Measurements from ENCODE around the gene KRTAP5-7.
"Not testable (repeated sequence)": the region's sequence is repeated elsewhere in the genome, so short reads cannot be mapped to it uniquely, and the experiment has no call there.

Gene KRTAP5-7, protein sequence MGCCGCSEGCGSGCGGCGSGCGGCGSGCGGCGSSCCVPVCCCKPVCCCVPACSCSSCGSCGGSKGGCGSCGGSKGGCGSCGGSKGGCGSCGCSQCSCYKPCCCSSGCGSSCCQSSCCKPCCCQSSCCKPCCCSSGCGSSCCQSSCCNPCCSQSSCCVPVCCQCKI

GRCh38 chr11:71526796-71527575 lies at the start of gene KRTAP5-7:
TSS of gene KRTAP5-7 (plus strand) at chr11:71527267. CDS start at chr11:71527301, 34 bp downstream.
- not testable (repeated sequence) for DNase-seq

- no peak for DNase-seq
These were observed 49.2 kb upstream of the KRTAP5-7 start for GRCh38 chr11:71477641-71478527.

DNA sequence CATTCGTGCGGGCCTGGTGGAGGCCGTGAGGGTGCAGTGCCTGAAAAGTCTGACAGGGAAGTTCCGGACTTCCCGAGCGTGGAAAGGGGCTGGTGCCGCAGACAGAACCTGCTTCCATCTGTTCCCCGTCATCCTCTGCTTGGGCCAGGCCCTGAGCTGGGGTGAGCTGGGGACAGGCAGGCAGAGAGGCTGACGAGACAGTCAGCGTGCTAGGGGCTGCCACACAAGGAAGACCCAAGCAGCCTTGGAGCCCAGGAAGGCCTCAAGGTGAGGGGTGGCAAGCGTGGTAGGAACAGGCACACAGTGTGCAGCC lies 48.6 kb upstream of the KRTAP5-7 start:
- DNase-seq, result no peak

GRCh38 chr11:71481101-71481960 lies 45.7 kb upstream of the KRTAP5-7 start:
- DNase-seq, result no peak

- DNase-seq, result no peak
These were observed 44.9 kb upstream of the KRTAP5-7 start for GRCh38 chr11:71482216-71482615.

GRCh38 chr11:71482746-71483364 lies 44.2 kb upstream of the KRTAP5-7 start:
- no peak for DNase-seq

- DNase-seq, result no peak
These were observed 43.4 kb upstream of the KRTAP5-7 start for GRCh38 chr11:71483692-71484091.

GRCh38 chr11:71484248-71485062 lies 42.6 kb upstream of the KRTAP5-7 start:
- DNase-seq, result no peak

DNA sequence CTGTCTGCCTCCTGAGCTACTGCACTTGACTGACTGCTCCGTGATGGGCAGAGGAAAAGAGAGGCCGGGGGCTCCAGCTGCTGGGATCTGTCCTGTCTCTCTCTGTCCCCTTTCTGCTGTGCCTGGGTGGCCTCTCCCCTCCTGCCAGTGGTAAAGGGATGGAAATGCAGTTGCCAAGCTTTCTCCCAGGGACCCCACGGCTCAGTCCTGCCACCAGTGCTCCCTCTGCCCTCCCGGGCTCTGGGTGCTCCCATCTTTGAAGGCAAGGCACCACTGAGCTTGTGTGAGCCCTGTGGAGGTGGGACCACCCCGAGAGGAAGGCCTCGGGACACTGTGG lies 42.0 kb upstream of the KRTAP5-7 start:
- DNase-seq, result no peak

DNA sequence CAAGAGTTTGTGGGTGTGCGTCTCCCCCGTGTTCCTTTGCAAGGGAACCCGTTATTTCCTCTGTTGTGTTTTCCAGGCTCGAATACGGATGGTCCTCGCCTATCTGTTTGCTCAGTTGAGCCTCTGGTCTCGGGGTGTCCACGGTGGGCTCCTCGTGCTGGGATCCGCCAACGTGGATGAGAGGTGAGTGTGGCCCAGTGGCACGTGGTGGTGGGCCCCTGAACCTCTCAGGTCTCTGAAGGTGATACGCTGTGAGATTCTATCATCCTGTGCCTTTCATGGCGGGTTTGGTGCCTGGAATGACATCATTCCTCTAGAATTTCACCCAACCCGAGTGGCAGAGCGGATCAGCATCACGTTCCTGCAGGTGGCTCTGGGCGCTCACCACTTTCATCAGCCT lies 41.6 kb upstream of the KRTAP5-7 start:
- DNase-seq, result no peak

GRCh38 chr11:71486320-71486719 lies 40.7 kb upstream of the KRTAP5-7 start:
- DNase-seq, result no peak

DNA sequence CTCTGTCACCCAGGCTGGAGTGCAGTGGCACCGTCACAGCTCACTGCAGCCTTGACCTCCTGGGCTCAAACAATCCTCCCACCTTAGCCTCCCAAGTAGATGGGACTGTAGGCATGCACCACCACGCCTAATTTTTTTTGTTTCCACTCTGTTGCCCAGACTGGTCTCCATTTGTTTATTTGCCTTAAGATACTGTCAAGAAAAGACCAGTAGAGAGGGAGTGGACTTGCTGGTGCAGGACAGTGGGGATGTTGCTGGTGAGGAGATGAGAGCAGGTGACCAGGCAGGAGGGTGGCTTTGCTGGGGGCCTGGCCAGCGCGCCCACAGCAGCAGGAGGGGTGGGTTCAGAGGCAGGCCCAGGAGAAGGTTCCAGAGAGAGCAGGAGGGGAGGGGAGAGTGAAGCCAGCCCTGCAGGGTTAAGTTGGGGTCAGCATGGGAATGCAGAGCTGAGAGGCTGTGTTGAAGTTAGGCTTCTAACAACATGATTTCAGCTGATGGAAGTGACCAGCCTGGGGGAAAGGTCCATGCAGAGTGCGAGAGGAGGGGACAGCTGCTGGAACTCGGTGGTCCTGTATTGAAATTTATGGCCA lies 38.3 kb upstream of the KRTAP5-7 start:
- no peak for DNase-seq

GRCh38 chr11:71489311-71490043 lies 37.6 kb upstream of the KRTAP5-7 start:
- DNase-seq, result peak; percentile 57

DNA sequence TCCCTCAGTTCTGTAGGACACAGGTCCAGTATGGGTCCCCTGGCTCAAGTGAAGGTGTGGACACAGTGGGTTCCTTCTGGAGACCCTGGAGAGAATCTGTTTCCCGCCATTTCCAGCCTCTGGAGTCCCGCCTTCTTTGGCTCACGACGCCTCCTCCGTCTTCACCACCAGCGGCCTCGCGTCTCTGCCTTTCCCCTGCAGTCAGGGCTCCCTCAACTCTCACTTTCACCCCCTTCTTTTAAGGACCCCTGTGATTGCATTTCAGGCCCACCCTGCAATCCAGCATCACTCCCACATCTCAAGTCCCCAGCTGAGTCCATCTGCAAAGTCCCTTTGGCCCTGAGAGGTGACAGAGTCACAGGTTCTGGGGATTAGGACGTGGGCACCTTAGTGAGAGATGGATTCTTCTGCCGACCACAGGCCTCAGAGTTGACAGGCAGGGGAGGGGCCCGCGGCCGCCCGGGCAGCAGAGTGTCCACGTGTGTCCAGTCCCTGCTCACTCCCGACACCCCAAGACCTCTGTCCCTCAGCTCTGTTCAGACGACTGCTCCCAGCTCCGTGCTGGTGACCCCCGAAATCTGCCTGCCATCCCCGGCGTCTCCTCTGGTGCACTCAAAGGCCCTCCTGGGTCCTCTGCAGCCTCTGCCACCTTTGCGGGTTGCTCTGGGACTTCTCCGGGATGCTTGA lies 36.9 kb upstream of the KRTAP5-7 start:
- DNase-seq, result no peak

- DNase-seq, result no peak
These were observed 36.2 kb upstream of the KRTAP5-7 start for GRCh38 chr11:71490731-71491390.

- DNase-seq, result no peak
These were observed 35.5 kb upstream of the KRTAP5-7 start for GRCh38 chr11:71491531-71491930.

DNA sequence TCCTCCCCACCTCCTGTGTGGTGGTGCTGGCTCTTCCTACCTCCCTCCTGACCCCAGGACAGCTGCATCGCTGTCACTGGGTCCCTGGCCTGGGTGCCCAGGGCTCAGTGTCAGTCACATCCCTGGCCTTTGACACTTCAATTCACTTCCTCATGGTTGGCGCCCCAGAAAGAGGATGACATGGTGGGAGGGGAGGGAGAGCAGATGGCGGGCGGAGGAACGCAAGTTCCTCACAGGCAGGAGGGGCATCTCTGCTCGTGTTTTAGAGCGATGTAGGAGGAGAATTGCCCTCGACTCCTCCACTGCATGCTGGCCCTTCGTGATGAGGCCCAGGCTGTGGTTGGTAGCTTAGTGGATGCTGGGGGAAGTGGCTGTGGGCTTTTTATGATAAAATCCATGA lies 35.1 kb upstream of the KRTAP5-7 start:
- DNase-seq, result no peak

DNA sequence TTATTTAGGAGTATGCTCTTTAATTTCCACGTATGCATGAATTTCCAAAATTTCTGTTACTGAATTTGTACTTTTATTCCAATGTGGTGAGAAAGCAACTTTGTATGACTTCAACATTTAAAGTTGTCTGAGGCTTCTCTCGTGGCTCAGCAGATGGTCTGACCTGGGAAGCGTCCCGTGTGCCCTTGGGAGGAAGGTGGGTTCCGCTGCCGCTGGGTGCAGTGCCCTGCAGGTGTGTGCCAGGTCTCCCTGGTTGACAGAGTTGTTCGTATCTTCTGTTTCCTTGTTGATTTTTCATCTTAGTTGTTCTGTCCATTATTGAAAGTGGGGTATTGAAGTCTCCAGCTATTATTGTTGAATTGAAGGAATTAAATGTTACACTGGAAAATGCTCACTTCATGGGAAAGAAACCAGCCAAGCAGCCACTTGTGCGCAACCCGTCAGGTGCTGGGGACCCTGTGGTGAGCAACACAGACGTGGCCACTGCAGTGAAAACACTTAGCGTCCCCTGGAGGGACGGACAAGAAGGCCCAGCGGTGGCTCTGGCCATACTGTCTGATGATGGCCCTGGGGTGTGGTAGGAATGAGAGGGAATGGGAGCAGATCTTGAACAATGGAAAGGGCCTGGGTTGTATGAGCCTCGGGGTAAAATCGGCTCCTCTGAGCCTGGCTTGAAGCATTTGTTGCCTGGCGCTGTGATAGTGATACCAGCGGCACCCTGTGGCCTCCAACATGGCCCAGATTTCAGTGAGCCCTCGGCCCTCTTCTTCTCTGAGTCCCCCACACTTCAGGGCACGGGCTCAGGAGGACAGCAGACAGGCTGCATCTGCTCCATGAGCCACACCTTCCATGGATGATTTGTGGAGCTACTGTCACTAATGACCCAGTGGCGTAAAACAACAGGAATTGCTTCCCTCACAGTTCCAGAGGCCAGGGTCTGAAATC lies 31.5 kb upstream of the KRTAP5-7 start:
- no peak for DNase-seq
